VCaP (cell line): ENCODE measurements around the gene MRPS12.

Source experiments
- H3K27ac ChIP-seq: fragments of 450-650 bp; 2 replicates; pipeline ENCODE4 v1.5.1; 2017
- TF ChIP-seq, protein P1 (sequence below): fragments of 450-650 bp; conservative IDR thresholded peaks from 2 replicates; pipeline ENCODE4 v1.5.1; 2017; ENCODE audit warnings: mild to moderate bottlenecking, moderate library complexity

MRPS12 gene

DNA sequence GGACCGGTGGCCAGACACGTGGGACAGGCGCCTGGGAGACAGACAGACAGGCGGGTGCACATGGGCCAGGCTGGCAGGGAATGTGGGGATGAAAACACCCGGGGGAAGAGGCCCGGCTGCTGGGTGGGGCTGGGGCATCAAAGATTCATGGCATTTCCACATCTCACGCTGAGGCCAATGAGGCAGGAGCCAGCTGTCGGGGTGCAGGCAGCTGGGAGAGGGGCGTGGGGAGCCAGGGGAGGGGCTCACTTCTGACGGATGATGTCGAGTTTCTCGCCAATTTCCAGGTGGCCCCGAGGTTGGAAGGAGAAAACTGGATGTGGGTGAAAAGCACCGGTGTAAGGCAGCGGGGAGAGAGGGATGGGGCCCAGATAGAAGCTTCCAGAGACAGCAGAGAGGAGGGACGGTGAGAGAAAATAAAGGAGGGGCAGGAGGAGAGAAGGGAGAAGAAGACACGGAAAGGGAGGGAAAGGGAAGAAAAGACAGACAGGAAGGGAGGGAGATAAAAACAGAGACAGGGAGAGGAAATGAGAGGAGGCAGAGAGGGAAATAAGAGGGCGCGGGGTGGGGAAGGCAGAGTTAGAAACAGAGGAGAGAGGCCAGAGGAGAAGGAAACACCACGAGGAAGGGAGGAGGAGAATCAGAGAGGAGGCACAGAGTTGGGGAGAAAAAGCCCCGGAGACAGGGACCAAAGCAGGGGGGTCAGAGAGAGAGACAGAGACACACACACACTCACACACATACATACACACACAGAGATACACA lies 10.7 kb upstream of the MRPS12 start:
- TF ChIP-seq, protein P1, sequence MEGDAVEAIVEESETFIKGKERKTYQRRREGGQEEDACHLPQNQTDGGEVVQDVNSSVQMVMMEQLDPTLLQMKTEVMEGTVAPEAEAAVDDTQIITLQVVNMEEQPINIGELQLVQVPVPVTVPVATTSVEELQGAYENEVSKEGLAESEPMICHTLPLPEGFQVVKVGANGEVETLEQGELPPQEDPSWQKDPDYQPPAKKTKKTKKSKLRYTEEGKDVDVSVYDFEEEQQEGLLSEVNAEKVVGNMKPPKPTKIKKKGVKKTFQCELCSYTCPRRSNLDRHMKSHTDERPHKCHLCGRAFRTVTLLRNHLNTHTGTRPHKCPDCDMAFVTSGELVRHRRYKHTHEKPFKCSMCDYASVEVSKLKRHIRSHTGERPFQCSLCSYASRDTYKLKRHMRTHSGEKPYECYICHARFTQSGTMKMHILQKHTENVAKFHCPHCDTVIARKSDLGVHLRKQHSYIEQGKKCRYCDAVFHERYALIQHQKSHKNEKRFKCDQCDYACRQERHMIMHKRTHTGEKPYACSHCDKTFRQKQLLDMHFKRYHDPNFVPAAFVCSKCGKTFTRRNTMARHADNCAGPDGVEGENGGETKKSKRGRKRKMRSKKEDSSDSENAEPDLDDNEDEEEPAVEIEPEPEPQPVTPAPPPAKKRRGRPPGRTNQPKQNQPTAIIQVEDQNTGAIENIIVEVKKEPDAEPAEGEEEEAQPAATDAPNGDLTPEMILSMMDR: no peak
- H3K27ac ChIP-seq: no peak overlapping the region

DNA sequence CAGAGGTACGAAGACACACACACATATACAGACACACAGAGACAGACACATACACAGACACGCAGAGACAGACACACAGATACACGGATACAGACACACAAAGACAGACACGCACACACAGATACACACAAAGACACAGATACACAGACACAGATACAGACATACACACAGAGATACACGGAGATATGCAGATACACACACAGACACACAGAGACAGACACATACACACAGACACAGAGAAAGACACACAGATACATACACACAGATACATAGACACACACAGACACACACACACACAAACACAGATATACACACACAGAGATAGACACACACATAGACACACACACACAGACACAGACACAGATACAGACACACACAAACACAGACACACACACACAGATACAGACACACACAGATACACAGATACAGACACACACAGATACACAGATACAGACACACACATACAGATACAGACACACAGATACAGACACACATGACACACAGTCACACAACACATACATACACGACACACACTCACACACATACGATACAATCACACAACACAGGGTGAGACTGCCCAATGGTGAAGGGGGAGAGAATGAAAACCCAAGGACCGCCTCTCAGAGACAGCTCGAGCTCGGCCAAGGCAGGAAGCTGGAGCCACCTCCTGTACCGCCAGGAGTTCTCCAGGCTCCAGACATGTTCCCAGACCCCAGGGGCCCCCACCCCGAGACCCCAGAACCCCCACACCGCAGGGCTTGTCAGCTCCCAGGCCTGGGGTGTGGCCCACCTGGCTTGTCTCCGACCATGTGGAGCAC lies 9.9 kb upstream of the MRPS12 start:
- no peak overlapping the region for H3K27ac ChIP-seq
- TF ChIP-seq, protein P1: no peak

DNA sequence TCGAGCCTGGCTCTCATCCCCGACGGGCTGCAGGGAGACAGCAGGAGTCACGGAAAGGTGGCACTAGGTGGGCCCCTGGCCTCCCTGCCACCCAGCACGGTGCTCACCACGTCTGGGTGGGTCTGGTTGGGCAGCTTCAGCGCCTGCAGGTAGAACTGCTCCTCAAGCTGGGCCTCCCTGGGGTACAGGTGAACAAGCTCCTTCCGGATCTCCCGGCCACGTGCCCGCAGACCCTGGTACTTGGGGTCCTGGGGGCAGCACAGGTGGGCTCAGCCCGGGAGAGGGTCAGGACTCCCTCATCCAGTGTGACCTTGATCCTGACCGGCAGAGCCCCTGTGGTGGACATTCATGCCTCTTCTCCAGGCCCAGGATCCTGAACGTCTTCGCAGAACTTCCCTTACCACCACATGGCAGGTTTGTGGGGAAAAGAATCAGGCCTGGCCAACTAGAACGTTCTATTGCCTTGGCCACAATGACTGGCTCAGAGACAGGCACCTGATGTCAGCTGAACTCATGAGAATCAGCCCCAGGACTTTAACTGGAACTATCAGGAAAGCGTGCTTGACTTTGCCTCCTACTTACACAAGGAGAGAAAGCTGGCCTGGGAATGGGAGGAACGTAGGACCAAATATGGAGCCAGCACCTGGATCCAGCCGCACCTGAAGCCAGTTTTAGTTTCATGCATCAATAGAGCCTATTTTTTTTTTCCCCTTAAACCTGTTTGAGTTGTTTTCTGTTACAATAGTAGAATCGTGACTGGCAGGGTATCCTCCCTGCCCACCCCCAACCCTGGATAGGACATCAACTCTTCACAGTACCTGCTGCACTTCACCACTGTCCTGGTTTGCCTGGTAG lies 9.1 kb upstream of the MRPS12 start:
- TF ChIP-seq, protein P1: no peak
- no peak overlapping the region for H3K27ac ChIP-seq

DNA sequence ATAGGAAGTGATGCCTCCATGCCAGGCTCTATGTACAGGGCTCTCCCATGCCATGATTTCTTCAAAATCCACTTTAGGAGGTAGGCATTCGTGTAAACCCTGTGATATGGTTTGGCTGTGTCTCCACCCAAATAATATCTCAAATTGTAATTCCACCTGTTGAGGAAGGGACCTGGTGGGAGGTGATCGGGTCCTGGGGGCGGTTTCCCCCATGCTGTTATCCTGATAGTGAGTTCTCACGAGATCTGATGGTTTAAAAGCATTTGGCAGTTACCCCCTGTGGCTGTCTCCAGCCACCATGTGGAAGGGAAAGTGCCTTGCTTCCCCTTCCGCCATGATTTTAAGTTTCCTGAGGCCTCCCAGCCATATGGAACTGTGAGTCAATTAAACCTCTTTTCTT lies 8.3 kb upstream of the MRPS12 start:
- H3K27ac ChIP-seq: no peak overlapping the region
- TF ChIP-seq, protein P1: no peak

DNA sequence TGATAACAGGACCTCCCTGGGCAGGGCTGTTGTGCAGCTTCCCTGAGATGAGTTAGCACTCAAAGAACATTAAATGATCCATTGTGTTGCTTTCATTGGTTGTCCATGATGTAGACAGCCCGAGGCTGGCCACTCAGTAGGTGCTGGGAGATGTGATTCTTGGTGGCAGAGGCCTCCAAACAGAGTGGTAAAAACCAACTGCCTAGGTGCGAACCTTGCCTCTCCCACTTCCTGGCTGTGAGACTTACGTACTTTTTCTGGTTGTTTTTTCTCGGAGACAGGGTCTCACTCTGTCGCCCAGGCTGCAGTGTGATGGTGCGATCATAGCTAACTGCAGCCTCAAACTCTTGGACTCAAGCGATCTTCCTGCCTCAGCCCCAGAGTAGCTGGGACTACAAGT lies 6.4 kb upstream of the MRPS12 start:
- TF ChIP-seq, protein P1: no peak
- H3K27ac ChIP-seq: no peak overlapping the region

DNA sequence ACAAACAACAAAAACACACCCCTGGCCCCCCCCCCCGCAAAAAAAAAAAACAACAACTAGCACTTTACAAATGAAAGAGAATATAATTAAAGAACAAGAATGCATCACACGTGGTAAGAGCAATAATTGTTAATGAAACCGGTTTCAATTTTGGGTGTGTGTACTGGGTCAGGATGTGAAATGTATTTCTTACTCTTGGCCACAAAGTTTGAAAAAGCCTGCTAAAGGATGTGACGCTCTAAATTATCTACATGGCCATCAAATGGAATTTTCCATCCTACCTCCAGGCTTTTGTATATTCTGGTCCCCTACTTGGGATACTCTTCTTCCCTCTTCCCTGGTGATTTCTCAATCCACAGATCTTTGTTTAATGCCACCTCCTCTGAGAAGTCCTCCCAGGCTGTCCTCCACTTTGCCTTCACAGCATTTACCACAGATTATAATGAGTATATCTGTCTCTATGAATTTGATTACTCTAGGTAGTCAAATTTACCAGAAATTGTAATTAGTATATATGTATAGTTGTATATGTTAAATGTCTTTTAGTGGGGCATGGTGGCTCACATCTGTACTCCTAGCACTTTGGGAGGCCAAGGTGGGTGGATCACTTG lies 2.2 kb upstream of the MRPS12 start:
- no peak overlapping the region; the same call in 1 of the 2 replicates for H3K27ac ChIP-seq
- TF ChIP-seq, protein P1: no peak
